ENCODE measurements around the gene HDAC4. TPM values are rescaled to one million over a fixed set of nuclear protein-coding genes. Genes with fewer than 3 reads are reported as not detected.
A peak's percentile ranks its signal among the peaks of the same experiment; 100 is the strongest.

HDAC4 gene
- total RNA-seq, 2 donors from 2014 or later, result 8.1 to 20.1 TPM

GRCh38 chr2:239245107-239245506 is 155.7 kb downstream of the HDAC4 start:
- peak overlapping the region; percentile 69 to 81 for H3K27ac ChIP-seq
- no peak for TF ChIP-seq CTCF (IDR thresholded peaks at IDR 0.05)
- H3K36me3 ChIP-seq, result no peaks in the 10 kb centered on the region
- no peak for DNase-seq (ENCODE audit: low spot score)
- H3K9me3 ChIP-seq, result no peaks in the 10 kb centered on the region
- H3K4me1 ChIP-seq, result peaks cover 0 to 58% of the 10 kb centered on the region in 2 donors
- no peaks in the 10 kb centered on the region for H3K27me3 ChIP-seq
- no peak overlapping the region for H3K4me3 ChIP-seq

DNA sequence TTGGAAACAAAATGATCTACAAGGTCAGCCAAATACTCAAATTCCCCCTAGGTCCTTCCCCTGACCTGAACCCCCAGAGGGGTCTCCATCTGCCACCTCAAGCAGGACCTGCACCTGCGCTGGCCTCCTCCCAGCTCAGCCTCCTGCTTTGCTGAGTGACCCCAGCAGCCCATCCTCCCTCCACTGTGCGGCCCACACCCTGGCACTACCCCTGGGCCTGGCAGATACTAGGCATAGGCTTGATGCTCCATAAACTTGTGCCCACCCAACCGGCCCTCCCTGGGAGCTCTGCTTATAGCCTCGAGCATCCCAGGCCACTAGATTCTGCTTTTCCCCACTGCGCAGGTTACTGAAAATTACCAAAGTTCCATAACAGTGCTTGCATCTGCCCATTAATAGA is 156.2 kb downstream of the HDAC4 start:
- Histone ChIP-seq H3K4me3 (no peak overlapping the region), H3K27me3 (no peaks in the 10 kb centered on the region), H3K9me3 (no peaks in the 10 kb centered on the region), H3K36me3 (no peaks in the 10 kb centered on the region), H3K27ac (peak overlapping the region; percentile 69 to 81), H3K4me1 (peaks cover 0 to 58% of the 10 kb centered on the region in 2 donors)
- TF ChIP-seq CTCF (IDR thresholded peaks at IDR 0.05), result no peak
- no peak for DNase-seq (ENCODE audit: low spot score)

DNA sequence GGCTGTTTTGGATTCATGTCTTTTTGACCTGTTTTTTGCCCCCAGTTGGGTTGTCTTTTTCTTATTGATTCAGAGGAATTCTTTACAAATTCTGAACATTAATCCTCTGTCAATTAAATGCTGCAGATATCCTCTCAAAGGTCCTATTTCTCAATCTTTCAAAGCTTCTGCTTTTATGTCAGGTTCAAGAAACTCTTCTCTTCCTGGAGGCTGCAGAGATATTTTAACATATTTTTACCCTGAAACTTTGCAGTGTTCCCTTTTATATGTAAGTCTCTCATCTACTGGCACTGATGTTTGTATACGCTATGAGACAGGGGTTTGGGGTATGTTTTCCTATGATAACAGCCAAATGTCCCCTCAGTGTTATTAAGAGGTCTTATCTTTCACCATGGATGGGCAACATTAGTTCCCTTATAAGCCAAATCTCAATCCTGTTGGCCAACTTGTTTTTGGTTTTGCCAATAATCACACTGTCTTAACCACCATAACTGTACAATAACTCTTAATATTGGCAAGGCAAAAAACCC is 159.3 kb downstream of the HDAC4 start:
- Histone ChIP-seq H3K36me3 (no peaks in the 10 kb centered on the region), H3K4me3 (peak overlapping the region in 1 of 2 donors; percentile 20), H3K27me3 (no peaks in the 10 kb centered on the region), H3K4me1 (peaks cover 0 to 80% of the 10 kb centered on the region in 2 donors), H3K27ac (peak overlapping the region; percentile 94 to 96), H3K9me3 (no peaks in the 10 kb centered on the region)
- TF ChIP-seq CTCF (IDR thresholded peaks at IDR 0.05), result no peak
- DNase-seq (ENCODE audit: low spot score), result no peak

DNA sequence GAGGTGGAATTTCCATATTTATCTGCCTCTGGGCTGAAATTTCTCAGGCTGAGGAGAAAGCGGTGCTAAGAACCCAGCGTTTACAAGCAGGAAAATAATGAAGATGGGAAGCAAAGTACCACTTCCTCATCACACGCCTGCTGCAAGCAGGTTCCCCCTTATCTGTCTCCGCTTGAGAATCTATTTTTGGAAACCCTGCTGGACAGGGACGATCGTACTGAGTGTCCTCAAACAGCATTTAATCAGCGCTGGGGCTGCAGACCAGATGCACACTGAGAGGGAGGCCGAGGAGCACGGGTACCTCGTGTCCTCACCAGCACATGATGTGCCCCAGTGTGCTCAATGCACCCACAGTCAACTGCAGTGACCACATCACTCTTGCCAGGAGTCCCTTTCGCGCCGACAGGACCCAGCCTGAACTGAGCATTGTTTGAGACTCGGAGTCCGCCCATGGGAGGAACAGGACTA is 160.4 kb downstream of the HDAC4 start:
- DNase-seq (ENCODE audit: low spot score), result peak; percentile 73
- H3K27me3 ChIP-seq, result no peaks in the 10 kb centered on the region
- no peak for TF ChIP-seq CTCF (IDR thresholded peaks at IDR 0.05)
- H3K36me3 ChIP-seq, result no peaks in the 10 kb centered on the region
- H3K4me3 ChIP-seq, result peak overlapping the region in 1 of 2 donors; percentile 29
- H3K27ac ChIP-seq, result peak overlapping the region; percentile 94 to 96
- H3K9me3 ChIP-seq, result no peaks in the 10 kb centered on the region
- peaks cover 0 to 74% of the 10 kb centered on the region in 2 donors for H3K4me1 ChIP-seq

GRCh38 chr2:239239607-239240413 is 161.0 kb downstream of the HDAC4 start:
- Histone ChIP-seq H3K4me3 (peak overlapping the region; percentile 12 to 29), H3K36me3 (no peaks in the 10 kb centered on the region), H3K4me1 (peaks cover 0 to 68% of the 10 kb centered on the region in 2 donors), H3K9me3 (no peaks in the 10 kb centered on the region), H3K27me3 (no peaks in the 10 kb centered on the region), H3K27ac (peak overlapping the region; percentile 94 to 96)
- TF ChIP-seq CTCF (IDR thresholded peaks at IDR 0.05), result no peak
- peak; percentile 69 for DNase-seq (ENCODE audit: low spot score)

Data from right atrium auricular region (tissue), 2 donors.